Lower leg skin (tissue), 3 donors: Measurements from ENCODE around the gene RXRA.

Experiments used
- POLR2A ChIP-seq, 2 donors: fragments of 450-650 bp; IDR thresholded peaks; one replicate each; pipeline ENCODE4 v1.6.1; 2016 to 2017; ENCODE audit warnings: antibody characterized with exemption in 2 of 2, mild to moderate bottlenecking in 1 of 2, moderate library complexity in 1 of 2
- TF ChIP-seq, protein P1 (sequence below), 3 donors: fragments of 450-650 bp; IDR thresholded peaks; one replicate each; pipeline ENCODE4 v1.5.1; 2016; ENCODE audit warnings: antibody characterized with exemption in 3 of 3, mild to moderate bottlenecking in 3 of 3, moderate library complexity in 2 of 3

DNA sequence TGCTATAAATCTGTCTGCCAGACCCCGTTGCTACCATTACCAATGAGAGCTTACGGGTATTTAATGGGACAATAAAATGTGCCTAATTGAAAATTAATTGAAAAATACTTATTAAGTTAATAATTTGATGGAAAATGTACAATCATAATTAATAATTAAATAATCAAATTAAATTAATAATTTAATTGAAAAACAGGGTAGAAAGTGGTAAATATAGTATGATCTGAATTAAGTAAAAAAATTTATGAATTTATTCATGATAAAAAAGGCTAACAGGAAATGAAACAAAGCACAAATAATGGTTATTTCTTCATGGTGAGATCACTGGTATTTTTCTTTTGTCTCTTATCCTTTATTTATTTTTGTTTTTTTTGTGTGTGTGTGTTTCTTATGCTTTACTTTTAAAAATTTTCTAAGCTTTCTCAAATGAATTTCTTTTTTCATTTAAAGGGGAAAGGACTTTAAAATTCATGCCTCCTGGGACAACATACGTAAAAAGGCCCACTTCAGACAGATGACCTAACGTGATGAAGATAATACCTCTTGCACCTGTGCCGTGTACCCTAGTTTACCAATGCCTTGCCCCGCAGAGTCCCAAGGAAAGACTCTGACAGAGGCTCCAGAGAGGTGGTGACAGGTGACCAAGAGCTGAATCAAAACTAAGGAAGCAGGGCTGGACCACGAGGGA lies 24.0 kb upstream of the RXRA start:
- TF ChIP-seq, protein P1, sequence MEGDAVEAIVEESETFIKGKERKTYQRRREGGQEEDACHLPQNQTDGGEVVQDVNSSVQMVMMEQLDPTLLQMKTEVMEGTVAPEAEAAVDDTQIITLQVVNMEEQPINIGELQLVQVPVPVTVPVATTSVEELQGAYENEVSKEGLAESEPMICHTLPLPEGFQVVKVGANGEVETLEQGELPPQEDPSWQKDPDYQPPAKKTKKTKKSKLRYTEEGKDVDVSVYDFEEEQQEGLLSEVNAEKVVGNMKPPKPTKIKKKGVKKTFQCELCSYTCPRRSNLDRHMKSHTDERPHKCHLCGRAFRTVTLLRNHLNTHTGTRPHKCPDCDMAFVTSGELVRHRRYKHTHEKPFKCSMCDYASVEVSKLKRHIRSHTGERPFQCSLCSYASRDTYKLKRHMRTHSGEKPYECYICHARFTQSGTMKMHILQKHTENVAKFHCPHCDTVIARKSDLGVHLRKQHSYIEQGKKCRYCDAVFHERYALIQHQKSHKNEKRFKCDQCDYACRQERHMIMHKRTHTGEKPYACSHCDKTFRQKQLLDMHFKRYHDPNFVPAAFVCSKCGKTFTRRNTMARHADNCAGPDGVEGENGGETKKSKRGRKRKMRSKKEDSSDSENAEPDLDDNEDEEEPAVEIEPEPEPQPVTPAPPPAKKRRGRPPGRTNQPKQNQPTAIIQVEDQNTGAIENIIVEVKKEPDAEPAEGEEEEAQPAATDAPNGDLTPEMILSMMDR (IDR thresholded peaks at IDR 0.05), result no peak
- TF ChIP-seq POLR2A (IDR thresholded peaks at IDR 0.05), result no peak
